ENCODE data around the gene OPHN1.

OPHN1 gene, protein sequence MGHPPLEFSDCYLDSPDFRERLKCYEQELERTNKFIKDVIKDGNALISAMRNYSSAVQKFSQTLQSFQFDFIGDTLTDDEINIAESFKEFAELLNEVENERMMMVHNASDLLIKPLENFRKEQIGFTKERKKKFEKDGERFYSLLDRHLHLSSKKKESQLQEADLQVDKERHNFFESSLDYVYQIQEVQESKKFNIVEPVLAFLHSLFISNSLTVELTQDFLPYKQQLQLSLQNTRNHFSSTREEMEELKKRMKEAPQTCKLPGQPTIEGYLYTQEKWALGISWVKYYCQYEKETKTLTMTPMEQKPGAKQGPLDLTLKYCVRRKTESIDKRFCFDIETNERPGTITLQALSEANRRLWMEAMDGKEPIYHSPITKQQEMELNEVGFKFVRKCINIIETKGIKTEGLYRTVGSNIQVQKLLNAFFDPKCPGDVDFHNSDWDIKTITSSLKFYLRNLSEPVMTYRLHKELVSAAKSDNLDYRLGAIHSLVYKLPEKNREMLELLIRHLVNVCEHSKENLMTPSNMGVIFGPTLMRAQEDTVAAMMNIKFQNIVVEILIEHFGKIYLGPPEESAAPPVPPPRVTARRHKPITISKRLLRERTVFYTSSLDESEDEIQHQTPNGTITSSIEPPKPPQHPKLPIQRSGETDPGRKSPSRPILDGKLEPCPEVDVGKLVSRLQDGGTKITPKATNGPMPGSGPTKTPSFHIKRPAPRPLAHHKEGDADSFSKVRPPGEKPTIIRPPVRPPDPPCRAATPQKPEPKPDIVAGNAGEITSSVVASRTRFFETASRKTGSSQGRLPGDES
- 0 to 0.93 (median 0.27) reads per million in 4 donors for total RNA-seq

DNA sequence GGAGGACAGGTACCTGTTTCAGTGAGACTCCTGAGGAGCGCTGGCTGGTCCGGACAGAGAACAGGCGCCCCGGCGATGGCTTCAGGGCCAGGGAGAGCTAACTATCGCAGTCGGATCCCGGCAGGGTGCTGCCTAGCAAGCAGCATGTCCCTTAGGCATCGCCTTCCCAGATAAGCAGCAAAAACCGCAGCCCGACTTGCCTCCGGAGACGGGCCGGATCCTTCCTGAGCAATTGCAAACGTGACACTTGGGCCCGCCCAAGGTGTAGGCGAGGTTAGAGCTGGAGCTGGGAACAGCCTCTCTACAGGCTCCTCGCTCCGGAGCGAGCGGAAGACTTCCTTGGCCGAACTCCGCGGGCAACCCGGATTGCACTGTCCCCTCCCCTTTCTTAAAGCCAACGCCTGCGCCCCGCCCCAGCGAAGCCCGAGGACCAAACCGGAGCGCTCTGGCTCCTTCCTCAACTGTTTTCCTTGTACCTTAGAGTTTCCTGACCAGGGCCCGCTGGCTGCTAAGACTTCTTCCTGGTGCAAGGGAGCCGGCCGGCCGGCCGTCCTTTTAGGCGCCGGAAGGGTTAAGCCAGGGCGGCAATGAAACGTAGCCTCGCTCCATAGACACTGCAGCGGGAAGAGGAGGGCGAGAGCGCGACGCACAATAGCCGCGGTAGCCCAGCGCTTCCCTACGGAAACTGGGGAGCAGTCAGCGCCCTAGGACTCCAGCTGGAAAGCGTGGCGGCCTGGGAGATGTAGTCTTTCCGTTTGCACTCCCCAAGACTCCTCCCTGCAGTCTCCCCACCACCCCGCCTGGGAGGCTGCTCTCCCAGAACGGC, at the start of gene OPHN1:
TSS of gene OPHN1 (minus strand) at position 341 of the 826 bp plus-strand sequence. CDS start 475 bp downstream, outside the sequence.
- DNase-seq, result no peak

DNA sequence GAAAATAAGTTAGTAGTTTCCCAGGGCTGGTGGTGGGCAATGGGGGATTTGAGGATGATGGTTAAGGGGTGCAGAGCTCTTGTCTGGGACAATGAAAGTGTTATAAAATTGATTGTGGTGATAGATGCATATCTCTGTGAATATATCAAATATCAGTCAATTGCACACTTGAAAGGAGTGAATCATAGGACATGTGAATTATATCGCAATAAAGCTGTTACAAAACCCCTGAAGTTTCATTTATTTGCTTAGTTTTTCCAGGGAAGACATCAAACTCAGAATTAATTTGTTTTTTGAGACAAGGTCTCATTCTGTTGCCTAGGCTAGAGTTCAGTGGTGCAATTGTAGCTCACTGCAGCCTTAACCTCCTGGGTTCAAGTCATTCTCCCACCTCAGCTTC, 47.7 kb upstream of the OPHN1 start:
- DNase-seq, result no peak

- DNase-seq, result no peak
Observed at GRCh38 chrX:68464796-68465195, 31.5 kb upstream of the OPHN1 start.

DNA sequence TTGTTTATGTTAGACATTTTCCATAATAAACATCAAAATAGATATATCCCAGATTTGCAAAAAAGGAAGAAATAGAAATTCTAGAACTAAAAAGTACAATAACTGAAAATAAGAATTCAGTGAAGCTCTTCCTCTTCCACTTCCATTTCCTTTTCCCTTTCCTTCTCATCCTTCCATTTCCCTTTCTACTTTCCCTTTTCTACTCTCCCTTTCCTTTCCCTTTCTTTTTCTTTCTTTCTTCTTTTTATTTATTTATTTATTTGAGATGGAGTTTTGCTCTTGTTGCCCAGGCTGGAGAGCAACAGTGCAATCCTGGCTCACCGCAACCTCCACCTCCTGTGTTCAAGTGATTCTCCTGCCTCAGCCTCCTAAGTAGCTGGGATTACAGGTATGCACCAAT, 30.6 kb upstream of the OPHN1 start:
- no peak for DNase-seq

DNA sequence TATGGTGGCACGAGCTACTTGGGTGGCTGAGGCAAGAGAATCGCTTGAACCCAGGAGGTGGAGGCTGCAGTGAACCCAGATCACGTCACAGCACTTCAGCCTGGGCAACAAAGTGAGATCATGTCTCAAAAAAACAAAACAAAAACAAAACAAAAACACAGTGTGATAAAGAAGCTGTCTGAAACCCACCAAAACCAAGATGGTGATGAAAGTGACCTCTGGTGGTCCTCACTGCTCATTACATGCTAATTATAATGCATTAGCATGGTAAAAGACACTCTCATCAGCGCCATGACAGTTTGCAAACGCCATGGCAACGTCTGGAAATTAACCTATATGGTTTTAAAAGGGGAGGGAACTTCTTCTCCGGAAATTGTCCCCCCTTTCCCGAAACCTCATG, 29.4 kb upstream of the OPHN1 start:
- DNase-seq, result peak in 1 of 5 donors; percentile 17

- no peak for DNase-seq
Observed at GRCh38 chrX:68462197-68462596, 28.9 kb upstream of the OPHN1 start.

- DNase-seq, result no peak
Observed at GRCh38 chrX:68461576-68461975, 28.3 kb upstream of the OPHN1 start.

DNA sequence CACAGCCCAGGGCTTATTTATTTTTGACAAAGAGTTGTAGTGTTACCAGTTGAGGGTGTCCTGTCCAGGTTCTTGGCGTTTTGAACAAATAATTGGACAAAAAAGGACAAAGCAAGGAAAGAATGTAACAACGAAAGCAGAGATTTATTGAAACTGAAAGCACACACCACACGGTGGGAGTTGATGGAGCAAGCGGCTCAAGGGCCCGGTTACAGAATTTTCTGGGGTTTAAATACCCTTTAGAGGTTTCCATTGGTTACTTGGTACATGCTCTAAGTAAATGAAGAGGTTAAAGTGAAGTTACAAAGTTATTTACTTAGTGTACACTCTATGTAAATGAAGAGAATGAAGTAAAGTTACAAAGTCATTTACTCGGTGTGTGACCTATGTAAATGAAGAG, 27.8 kb upstream of the OPHN1 start:
- DNase-seq, result no peak

GRCh38 chrX:68455151-68455510, 21.8 kb upstream of the OPHN1 start:
- DNase-seq, result no peak

DNA sequence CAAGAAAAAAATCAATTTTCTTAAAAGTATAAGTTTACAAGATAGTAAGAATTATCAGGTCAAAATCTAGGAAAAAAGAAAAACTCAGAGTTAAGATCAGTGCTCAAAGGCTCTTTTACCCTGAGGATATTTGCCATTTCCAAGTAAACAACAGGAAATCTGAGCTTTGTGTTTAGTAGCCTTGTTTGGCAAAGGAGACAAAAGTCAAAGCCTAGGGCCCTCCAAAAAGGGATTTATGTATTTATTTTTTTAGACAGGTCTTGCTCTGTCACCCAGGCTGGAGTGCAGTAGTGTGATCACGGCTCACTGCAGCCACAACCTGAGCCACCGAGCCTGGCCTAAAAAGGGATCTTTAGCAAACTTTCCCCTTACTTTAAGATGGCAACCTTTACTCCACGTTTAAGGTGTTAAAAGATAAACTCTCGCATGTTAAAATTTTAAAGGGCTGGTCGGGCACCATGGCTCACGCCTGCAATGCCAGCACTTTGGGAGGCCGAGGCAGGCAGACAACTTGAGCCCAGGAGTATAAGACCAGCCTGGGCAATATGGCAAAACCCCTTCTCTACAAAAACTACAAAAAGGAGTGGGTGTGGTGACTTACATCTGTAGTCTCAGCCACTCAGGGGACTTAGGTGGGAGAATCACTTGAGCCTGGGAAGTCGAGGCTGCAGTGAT, 21.3 kb upstream of the OPHN1 start:
- no peak for DNase-seq

GRCh38 chrX:68451720-68452119, 18.4 kb upstream of the OPHN1 start:
- DNase-seq, result no peak

GRCh38 chrX:68443155-68443868, 10.0 kb upstream of the OPHN1 start:
- DNase-seq, result peak in 1 of 5 donors; percentile 59

DNA sequence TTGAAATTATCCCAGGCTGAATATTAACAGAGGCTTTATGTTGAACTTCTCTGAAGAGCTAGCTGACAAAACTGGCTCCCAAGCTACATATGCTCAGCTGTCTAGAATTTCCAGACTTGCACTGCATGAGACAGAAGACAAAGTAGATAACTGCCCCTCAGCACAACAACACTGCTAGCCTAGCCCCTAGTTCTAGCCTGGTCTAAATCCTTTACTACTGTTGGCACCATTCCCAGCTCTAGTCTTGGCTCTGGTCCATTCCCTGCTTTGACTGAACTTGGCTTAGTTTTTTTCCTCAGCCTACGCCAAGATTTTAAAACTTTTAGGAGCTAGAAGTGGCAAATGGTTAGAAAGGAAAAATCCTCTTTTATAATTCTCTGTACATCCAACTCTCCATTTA, 7.6 kb upstream of the OPHN1 start:
- no peak for DNase-seq

DNA sequence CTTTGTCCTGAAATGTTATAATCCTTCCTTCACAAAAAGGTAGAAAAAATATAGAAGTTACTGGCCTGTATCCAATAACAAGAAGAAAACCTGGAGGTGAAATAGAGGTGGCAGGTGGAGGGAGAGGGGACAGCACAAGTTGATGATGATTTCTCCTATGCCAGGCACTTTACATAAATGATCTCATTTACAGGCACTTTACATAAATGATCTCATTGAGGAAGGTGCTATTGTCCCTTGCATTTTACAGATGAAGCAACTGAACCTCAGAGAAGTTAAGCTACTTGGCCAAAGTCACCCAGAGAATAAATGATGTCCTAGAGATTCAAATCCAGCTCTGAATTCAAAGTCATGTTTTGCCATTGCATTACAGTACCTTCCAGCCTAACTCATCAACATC, 7.1 kb upstream of the OPHN1 start:
- no peak for DNase-seq

DNA sequence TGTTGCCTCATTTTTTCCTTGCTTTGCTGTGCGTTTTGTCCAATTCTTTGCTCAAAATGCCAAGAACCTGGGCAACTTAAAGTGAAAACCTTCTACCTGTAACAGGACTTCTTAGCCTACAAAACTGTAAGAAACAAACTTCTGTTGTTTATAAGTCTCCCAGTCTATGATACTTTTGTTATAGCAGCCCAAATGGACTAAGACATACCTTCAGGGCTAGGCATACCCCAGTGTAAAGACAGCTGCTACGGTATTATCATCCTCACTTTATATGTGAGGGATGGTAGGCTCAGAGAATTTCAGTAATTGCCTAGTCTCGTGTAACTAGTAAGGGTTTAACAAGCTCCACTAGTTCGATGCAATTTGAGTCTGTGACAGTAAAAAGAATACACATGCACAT, 6.0 kb upstream of the OPHN1 start:
- DNase-seq, result no peak

- no peak for DNase-seq
Observed at GRCh38 chrX:68438575-68438974, 5.3 kb upstream of the OPHN1 start.

GRCh38 chrX:68433981-68434299, 645 bp upstream of the OPHN1 start:
- DNase-seq, result no peak

DNA sequence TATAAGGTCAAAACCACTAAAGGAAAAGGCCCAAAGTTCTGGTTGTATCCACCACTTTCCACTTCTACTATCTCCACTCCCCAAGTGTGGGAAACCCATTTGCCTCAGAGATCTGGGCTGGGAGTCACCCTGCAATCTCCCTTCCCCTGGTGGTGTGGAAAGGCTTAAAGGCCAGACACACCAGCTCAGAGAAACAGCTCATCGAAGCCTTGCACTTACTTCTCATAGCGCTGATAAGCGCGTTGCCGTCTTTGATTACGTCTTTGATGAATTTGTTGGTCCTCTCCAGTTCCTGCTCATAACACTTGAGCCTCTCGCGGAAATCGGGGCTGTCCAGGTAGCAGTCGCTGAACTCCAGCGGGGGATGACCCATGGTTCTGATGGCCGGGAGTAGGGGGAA, 647 bp downstream of the OPHN1 start:
- no peak for DNase-seq

DNA sequence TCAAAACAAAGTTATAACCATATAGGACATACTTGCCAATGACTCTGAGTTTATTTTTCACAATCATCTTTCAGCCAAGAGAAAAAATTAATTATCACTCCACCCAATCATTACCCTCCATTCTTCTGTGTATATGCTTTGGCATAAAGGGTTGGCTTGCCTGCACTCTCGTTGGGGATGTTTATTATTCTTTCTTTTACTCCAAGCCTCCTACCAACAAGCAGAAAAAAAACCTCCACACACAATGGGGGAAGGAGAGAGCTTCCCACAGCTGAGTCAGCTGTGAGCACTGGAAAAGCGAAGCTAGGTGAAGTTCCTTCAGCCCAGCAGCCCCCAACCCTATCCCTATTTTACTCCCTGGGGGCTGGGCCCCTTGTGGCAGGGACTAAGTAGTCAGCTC, 1.5 kb downstream of the OPHN1 start:
- no peak for DNase-seq

- DNase-seq, result no peak
Observed at GRCh38 chrX:68429216-68429615, 4.1 kb downstream of the OPHN1 start.

DNA sequence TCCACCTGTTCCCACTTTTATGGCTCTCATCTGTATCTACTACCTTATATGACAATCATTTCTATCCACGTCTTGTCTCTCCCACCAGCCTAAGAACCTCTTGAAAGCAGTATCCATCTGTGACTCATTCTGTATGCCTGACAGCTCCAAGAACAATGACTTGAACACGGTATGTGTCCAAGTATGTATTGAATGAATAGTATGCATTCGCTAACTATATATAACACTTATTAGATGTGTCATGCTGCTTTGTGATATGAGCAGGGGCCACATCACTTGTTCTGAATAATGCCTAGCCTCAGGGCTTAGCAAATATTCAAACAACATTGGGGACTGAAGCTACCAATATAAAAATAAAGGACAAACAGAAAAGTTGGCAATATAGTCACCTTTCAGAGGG, 4.9 kb downstream of the OPHN1 start:
- DNase-seq, result no peak

GRCh38 chrX:68424719-68425118, 8.6 kb downstream of the OPHN1 start:
- DNase-seq, result no peak

Data from T-helper 1 cell (primary cell).